HepG2 (cell line): ENCODE results near the gene SERPINA6. TPM values are rescaled to one million over a fixed set of nuclear protein-coding genes. Genes with fewer than 3 reads are reported as not detected.

Source experiments
- CHD4 ChIP-seq: fragments of 200-600 bp; sonication (generic); IDR thresholded peaks from 2 replicates; pipeline ENCODE4 v1.7.0; 2017; ENCODE audit warnings: mild to moderate bottlenecking, low read length, borderline replicate concordance
- ELF3 ChIP-seq: IDR thresholded peaks from 2 replicates; pipeline ENCODE4 v1.6.1; 2016; ENCODE audit warnings: missing genetic modification reagents, missing compliant biosample characterization
- FOSL1 ChIP-seq: sonication (generic); formaldehyde crosslinking; IDR thresholded peaks from 2 replicates; pipeline ENCODE4 v1.9.0; 2021; ENCODE audit warnings: missing genetic modification reagents, borderline replicate concordance
- GABPB1 ChIP-seq: IDR thresholded peaks from 2 replicates; pipeline ENCODE4 v1.6.1; 2016; ENCODE audit warnings: mild to moderate bottlenecking, missing genetic modification reagents, moderate library complexity, missing compliant biosample characterization
- HOXD1 ChIP-seq: sonication (generic); formaldehyde crosslinking; IDR thresholded peaks from 2 replicates; pipeline ENCODE4 v1.5.0; 2020; ENCODE audit warnings: missing genetic modification reagents
- KLF11 ChIP-seq: IDR thresholded peaks from 2 replicates; pipeline ENCODE4 v1.6.1; 2016; ENCODE audit warnings: missing compliant biosample characterization
- NFE2L2 ChIP-seq: fragments of 150-350 bp; IDR thresholded peaks from 2 replicates; pipeline ENCODE4 v1.6.1; 2014; ENCODE audit warnings: low read length
- SALL2 ChIP-seq: sonication (generic); formaldehyde crosslinking; IDR thresholded peaks from 2 replicates; pipeline ENCODE4 v1.8.1; 2023; ENCODE audit warnings: mild to moderate bottlenecking, missing genetic modification reagents, inconsistent platforms
- SCMH1 ChIP-seq: sonication (generic); formaldehyde crosslinking; IDR thresholded peaks from 2 replicates; pipeline ENCODE4 v1.9.0; 2021; ENCODE audit warnings: missing genetic modification reagents, mild to moderate bottlenecking, borderline replicate concordance
- SP140L ChIP-seq: sonication (generic); formaldehyde crosslinking; IDR thresholded peaks from 2 replicates; pipeline ENCODE4 v1.4.0; 2020; ENCODE audit warnings: missing genetic modification reagents, borderline replicate concordance
- SP5 ChIP-seq: IDR thresholded peaks from 2 replicates; pipeline ENCODE4 v1.6.1; 2016; ENCODE audit warnings: low read depth, borderline replicate concordance
- STAG1 ChIP-seq: sonication (generic); formaldehyde crosslinking; IDR thresholded peaks from 2 replicates; pipeline ENCODE4 v1.4.0; 2020; ENCODE audit warnings: missing genetic modification reagents
- ZBTB1 ChIP-seq: sonication (generic); formaldehyde crosslinking; IDR thresholded peaks from 2 replicates; pipeline ENCODE4 v1.4.0; 2020; ENCODE audit warnings: missing genetic modification reagents, borderline replicate concordance
- ZFP82 ChIP-seq: sonication (generic); formaldehyde crosslinking; IDR thresholded peaks from 2 replicates; pipeline ENCODE4 v1.5.1; 2020; ENCODE audit warnings: mild to moderate bottlenecking, missing genetic modification reagents, borderline replicate concordance
- ZFX ChIP-seq: sonication (generic); formaldehyde crosslinking; IDR thresholded peaks from 2 replicates; pipeline ENCODE4 v1.4.0; 2020; ENCODE audit warnings: mild to moderate bottlenecking, low read depth, missing genetic modification reagents, moderate library complexity
- ZNF674 ChIP-seq: sonication (generic); formaldehyde crosslinking; IDR thresholded peaks from 2 replicates; pipeline ENCODE4 v1.5.0; 2020; ENCODE audit warnings: low read depth, mild to moderate bottlenecking, missing genetic modification reagents
- polyA plus RNA-seq, 8 experiments: library from polyadenylated mRNA; depleted of rRNA in 3 of 8; stranded (reverse) in 7 of 8; unstranded in 1 of 8; fragments of >200 nt; fragmentation: Illumina TruSeq in 4 of 8; extraction: Trizol in 4 of 8; gene quantifications; 2 replicates each; pipeline versions ENCODE4 v1.2.1 to v1.2.3, GENCODE V29; 2011 to 2016; ENCODE audit warnings: low read depth in 4 of 8, missing spikeins in 1 of 8, mixed read lengths in 1 of 8; ENCODE audit not compliant: insufficient read depth in 1 of 8
- total RNA-seq, 5 experiments: library from RNA; depleted of rRNA; stranded (reverse); fragments of >200 nt; fragmentation: Illumina TruSeq; extraction: Trizol; gene quantifications; 2 replicates each; pipeline ENCODE4 v1.2.3, GENCODE V29; 2016; ENCODE audit warnings: low read depth in 1 of 5
- TF ChIP-seq, protein P1 (sequence below): sonication (generic); formaldehyde crosslinking; IDR thresholded peaks from 2 replicates; pipeline ENCODE4 v1.8.1; 2023; ENCODE audit warnings: mild to moderate bottlenecking, moderate library complexity, missing genetic modification reagents
- TF ChIP-seq, protein P2 (sequence below): IDR thresholded peaks from 2 replicates; pipeline ENCODE4 v1.6.1; 2016; ENCODE audit warnings: missing biosample characterization, missing genetic modification reagents, low read depth
- TF ChIP-seq, protein P3 (sequence below): sonication (generic); formaldehyde crosslinking; IDR thresholded peaks from 2 replicates; pipeline ENCODE4 v1.4.0; 2020; ENCODE audit warnings: missing genetic modification reagents, borderline replicate concordance
- TF ChIP-seq, protein P4 (sequence below): sonication (generic); formaldehyde crosslinking; IDR thresholded peaks from 2 replicates; pipeline ENCODE4 v1.5.0; 2020; ENCODE audit warnings: mild to moderate bottlenecking, missing genetic modification reagents, moderate library complexity
- TF ChIP-seq, protein P5 (sequence below): sonication (generic); formaldehyde crosslinking; IDR thresholded peaks from 2 replicates; pipeline ENCODE4 v1.8.0; 2023; ENCODE audit warnings: mild to moderate bottlenecking, missing genetic modification reagents

The SERPINA6 gene
- total and polyA plus RNA-seq, 2 of the 13 experiments (the other 11 are each of a cell fraction or from before 2014, with no cell fraction given): 260 to 333 TPM

DNA sequence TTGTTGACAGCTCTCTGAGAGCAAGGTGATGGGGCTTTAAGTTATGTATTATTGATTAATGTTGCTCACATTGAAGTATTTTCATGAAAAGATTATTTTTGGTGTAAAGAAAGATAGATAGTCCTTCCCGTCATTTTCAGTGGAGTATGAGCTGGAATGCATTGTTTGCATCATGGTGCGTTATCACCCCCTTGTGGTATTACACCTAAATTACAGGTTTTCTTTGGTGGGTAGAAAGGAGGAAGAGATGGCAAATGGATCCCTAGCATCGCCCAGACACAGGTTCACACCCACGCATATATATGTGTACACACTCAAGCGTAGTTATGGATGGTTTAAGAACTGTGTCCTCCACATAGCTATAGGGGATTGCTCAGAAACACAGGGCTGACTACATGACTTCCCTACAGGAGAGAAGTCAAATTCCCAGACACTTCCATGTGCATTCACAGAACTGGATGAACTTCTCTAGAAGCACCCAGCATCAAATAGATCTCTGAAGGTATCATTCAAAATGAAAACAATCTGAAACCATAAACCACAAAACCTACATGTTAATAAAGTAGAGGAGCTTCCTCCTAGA is 15.6 kb downstream of the SERPINA6 start (continued):
- TF ChIP-seq ZFX (CRISPR knock-in tag) (0 out of 2 replicates have a peak, but pooled peaks have one; percentile 16), SP140L (CRISPR knock-in tag) (no peak), FOSL1 (no peak), SP5 (0 out of 2 replicates have a peak, but pooled peaks have one; percentile 4), SALL2 (no peak), ELF3 (CRISPR knock-in tag) (0 out of 2 replicates have a peak, but pooled peaks have one; percentile 49), STAG1 (CRISPR knock-in tag) (peak; percentile 87), ZBTB1 (CRISPR knock-in tag) (no peak), ZFP82 (CRISPR knock-in tag) (no peak), NFE2L2 (0 out of 2 replicates have a peak, but pooled peaks have one; percentile 5), SCMH1 (CRISPR knock-in tag) (no peak), HOXD1 (CRISPR knock-in tag) (no peak), ZNF674 (no peak), CHD4 (0 out of 2 replicates have a peak, but pooled peaks have one; percentile 34), KLF11 (CRISPR knock-in tag) (no peak), GABPB1 (CRISPR knock-in tag) (no peak)
- TF ChIP-seq, protein P1, sequence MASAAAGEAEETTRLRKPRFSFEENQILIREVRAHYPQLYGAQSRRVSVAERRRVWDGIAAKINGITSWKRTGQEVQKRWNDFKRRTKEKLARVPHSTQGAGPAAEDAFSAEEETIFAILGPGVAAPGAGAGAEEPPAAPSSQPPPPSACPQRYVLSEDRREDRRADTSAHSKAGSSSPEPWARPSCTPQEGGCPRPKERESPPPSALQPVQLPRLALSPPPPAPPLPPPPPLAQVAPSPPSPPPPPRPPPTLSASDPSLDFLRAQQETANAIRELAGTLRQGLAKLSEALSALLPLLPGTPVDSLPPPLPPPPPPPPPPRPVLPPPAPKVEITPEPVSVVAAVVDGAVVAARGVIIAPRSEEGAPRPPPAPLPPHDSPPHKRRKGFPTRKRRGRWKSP (CRISPR knock-in tag): no peak
- TF ChIP-seq, protein P2, sequence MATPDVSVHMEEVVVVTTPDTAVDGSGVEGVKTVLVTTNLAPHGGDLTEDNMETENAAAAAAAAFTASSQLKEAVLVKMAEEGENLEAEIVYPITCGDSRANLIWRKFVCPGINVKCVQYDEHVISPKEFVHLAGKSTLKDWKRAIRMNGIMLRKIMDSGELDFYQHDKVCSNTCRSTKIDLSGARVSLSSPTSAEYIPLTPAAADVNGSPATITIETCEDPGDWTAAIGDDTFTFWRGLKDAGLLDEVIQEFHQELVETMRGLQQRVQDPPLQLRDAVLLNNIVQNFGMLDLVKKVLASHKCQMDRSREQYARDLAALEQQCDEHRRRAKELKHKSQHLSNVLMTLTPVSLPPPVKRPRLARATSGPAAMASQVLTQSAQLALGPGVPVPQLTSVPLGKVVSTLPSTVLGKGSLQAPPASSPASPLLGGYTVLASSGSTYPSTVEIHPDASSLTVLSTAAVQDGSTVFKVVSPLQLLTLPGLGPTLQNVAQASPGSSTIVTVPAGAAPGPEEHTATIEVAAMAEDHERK (CRISPR knock-in tag): no peak
- TF ChIP-seq, protein P3, sequence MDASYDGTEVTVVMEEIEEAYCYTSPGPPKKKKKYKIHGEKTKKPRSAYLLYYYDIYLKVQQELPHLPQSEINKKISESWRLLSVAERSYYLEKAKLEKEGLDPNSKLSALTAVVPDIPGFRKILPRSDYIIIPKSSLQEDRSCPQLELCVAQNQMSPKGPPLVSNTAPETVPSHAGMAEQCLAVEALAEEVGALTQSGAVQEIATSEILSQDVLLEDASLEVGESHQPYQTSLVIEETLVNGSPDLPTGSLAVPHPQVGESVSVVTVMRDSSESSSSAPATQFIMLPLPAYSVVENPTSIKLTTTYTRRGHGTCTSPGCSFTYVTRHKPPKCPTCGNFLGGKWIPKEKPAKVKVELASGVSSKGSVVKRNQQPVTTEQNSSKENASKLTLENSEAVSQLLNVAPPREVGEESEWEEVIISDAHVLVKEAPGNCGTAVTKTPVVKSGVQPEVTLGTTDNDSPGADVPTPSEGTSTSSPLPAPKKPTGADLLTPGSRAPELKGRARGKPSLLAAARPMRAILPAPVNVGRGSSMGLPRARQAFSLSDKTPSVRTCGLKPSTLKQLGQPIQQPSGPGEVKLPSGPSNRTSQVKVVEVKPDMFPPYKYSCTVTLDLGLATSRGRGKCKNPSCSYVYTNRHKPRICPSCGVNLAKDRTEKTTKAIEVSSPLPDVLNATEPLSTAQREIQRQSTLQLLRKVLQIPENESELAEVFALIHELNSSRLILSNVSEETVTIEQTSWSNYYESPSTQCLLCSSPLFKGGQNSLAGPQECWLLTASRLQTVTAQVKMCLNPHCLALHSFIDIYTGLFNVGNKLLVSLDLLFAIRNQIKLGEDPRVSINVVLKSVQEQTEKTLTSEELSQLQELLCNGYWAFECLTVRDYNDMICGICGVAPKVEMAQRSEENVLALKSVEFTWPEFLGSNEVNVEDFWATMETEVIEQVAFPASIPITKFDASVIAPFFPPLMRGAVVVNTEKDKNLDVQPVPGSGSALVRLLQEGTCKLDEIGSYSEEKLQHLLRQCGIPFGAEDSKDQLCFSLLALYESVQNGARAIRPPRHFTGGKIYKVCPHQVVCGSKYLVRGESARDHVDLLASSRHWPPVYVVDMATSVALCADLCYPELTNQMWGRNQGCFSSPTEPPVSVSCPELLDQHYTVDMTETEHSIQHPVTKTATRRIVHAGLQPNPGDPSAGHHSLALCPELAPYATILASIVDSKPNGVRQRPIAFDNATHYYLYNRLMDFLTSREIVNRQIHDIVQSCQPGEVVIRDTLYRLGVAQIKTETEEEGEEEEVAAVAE (CRISPR knock-in tag): no peak
- TF ChIP-seq, protein P4, sequence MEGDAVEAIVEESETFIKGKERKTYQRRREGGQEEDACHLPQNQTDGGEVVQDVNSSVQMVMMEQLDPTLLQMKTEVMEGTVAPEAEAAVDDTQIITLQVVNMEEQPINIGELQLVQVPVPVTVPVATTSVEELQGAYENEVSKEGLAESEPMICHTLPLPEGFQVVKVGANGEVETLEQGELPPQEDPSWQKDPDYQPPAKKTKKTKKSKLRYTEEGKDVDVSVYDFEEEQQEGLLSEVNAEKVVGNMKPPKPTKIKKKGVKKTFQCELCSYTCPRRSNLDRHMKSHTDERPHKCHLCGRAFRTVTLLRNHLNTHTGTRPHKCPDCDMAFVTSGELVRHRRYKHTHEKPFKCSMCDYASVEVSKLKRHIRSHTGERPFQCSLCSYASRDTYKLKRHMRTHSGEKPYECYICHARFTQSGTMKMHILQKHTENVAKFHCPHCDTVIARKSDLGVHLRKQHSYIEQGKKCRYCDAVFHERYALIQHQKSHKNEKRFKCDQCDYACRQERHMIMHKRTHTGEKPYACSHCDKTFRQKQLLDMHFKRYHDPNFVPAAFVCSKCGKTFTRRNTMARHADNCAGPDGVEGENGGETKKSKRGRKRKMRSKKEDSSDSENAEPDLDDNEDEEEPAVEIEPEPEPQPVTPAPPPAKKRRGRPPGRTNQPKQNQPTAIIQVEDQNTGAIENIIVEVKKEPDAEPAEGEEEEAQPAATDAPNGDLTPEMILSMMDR (CRISPR knock-in tag): peak; percentile 88
- TF ChIP-seq, protein P5, sequence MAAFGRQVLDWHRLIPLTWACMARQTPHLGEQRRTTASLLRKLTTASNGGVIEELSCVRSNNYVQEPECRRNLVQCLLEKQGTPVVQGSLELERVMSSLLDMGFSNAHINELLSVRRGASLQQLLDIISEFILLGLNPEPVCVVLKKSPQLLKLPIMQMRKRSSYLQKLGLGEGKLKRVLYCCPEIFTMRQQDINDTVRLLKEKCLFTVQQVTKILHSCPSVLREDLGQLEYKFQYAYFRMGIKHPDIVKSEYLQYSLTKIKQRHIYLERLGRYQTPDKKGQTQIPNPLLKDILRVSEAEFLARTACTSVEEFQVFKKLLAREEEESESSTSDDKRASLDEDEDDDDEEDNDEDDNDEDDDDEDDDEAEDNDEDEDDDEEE (CRISPR knock-in tag): no peak
